GM12891 (cell line): ENCODE results near the gene MROH2A.
"Not testable (repeated sequence)": the region's sequence is repeated elsewhere in the genome, so short reads cannot be mapped to it uniquely, and the experiment has no call there.

Experiments
- POLR2A ChIP-seq: IDR thresholded peaks from 2 replicates; pipeline ENCODE4 v1.6.1; 2011; ENCODE audit warnings: low read depth, low read length, control low read depth
- POLR2AphosphoS5 ChIP-seq: IDR thresholded peaks from 2 replicates; pipeline ENCODE4 v1.6.1; 2011; ENCODE audit warnings: low read depth, low read length, control low read depth
- POU2F2 ChIP-seq: IDR thresholded peaks from 2 replicates; pipeline ENCODE4 v1.6.1; 2011; ENCODE audit warnings: low read depth, mild to moderate bottlenecking, control low read depth, low read length, moderate library complexity
- SPI1 ChIP-seq: IDR thresholded peaks from 2 replicates; pipeline ENCODE4 v1.6.1; 2011; ENCODE audit warnings: low read depth, low read length, control low read depth
- TAF1 ChIP-seq: IDR thresholded peaks from 2 replicates; pipeline ENCODE4 v1.6.1; 2011; ENCODE audit warnings: low read depth, low read length, control low read depth

DNA sequence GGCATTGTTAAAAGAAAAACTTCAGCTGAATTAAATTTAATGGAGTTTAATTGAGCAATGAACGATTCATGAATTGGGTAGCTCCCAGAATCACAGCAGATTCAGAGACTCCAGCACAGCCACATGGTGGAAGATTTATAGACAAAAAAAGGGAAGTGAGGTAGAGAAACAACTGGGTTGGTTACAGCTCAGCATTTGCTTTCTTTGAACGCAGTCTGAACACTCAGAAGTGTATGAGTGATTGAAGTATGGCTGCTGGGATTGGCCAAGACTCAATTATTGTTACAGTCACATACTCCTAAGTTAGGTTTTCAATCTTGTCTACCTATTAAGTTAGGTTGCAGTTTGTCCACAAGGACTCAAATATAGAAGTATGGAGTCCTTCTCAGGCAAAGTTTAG, 94.0 kb downstream of the MROH2A start:
- TF ChIP-seq POLR2A, POLR2AphosphoS5, TAF1, POU2F2: not testable (repeated sequence)
- peak; percentile 88 for TF ChIP-seq SPI1
